CD4-positive, alpha-beta T cell (primary cell): ENCODE measurements around the gene PIKFYVE. TPM values are rescaled to one million over a fixed set of nuclear protein-coding genes. Genes with fewer than 3 reads are reported as not detected.
"Not testable (repeated sequence)": the region's sequence is repeated elsewhere in the genome, so short reads cannot be mapped to it uniquely, and the experiment has no call there.

ENCODE experiments used
- ATAC-seq: fragments of 200-7000 bp; cut with Tn5 transposase; one replicate; pipeline ENCODE4 v1.10.0; 2022; ENCODE audit warnings: mild to moderate bottlenecking; ENCODE audit not compliant: poor library complexity
- CTCF ChIA-PET: fragments of 350-600 bp; sonication (Branson Sonifier 250); formaldehyde crosslinking; loops from one replicate; lab custom pipeline; 2021; ENCODE audit warnings: antibody characterized with exemption, inconsistent platforms; lab: Charles Lee
- POLR2A ChIA-PET: fragments of 350-600 bp; sonication (Branson Sonifier 250); formaldehyde crosslinking; loops from one replicate; lab custom pipeline; 2021; ENCODE audit warnings: antibody characterized with exemption, inconsistent platforms; lab: Charles Lee
- DNase-seq, 14 experiments: peaks; one replicate each; pipeline ENCODE4 v3.0.0-alpha.2; 2013 to 2020; ENCODE audit warnings: mixed read lengths in 2 of 14
- H3K27ac ChIP-seq, 2 donors: one replicate each; pipeline versions ENCODE4 v1.5.1 to v1.7.0; 2013; ENCODE audit warnings: low read length in 2 of 2, low read depth in 1 of 2, mild to moderate bottlenecking in 1 of 2
- H3K27me3 ChIP-seq, 2 experiments: 1 replicate in 1 of 2; 2 replicates in 1 of 2; pipeline versions ENCODE4 v1.6.1 to v1.7.0; 2013; ENCODE audit warnings: low read length in 2 of 2, control low read depth in 1 of 2, mild to moderate bottlenecking in 1 of 2, moderate library complexity in 1 of 2; ENCODE audit not compliant: insufficient read depth in 2 of 2, control insufficient read depth in 1 of 2
- H3K36me3 ChIP-seq: one replicate; pipeline ENCODE4 v1.6.1; 2013; ENCODE audit warnings: low read length, control low read depth; ENCODE audit not compliant: insufficient read depth
- H3K4me1 ChIP-seq: one replicate; pipeline ENCODE4 v1.6.1; 2013; ENCODE audit warnings: low read length, control low read depth; ENCODE audit not compliant: insufficient read depth
- H3K4me3 ChIP-seq: one replicate; pipeline ENCODE4 v1.5.1; 2013; ENCODE audit warnings: mild to moderate bottlenecking, low read length, moderate library complexity
- H3K9me3 ChIP-seq, 2 experiments: 1 replicate in 1 of 2; 2 replicates in 1 of 2; pipeline versions ENCODE4 v1.6.1 to v1.7.0; 2013; ENCODE audit warnings: low read length in 2 of 2, mild to moderate bottlenecking in 2 of 2, control low read depth in 1 of 2, moderate library complexity in 1 of 2; ENCODE audit not compliant: control insufficient read depth in 1 of 2, insufficient read depth in 1 of 2
- H3K27ac Mint-ChIP-seq: one replicate; pipeline ENCODE4 v1.8.0; 2020; ENCODE audit warnings: mixed read lengths
- H3K27me3 Mint-ChIP-seq: one replicate; pipeline ENCODE4 v1.8.0; 2021; ENCODE audit warnings: mixed read lengths
- H3K36me3 Mint-ChIP-seq: one replicate; pipeline ENCODE4 v1.8.0; 2021; ENCODE audit warnings: low read depth, mixed read lengths
- H3K4me1 Mint-ChIP-seq: one replicate; pipeline ENCODE4 v1.8.0; 2021; ENCODE audit warnings: low read depth, mixed read lengths
- H3K4me3 Mint-ChIP-seq: one replicate; pipeline ENCODE4 v1.8.0; 2020; ENCODE audit warnings: mild to moderate bottlenecking, mixed read lengths
- H3K9me3 Mint-ChIP-seq: one replicate; pipeline ENCODE4 v1.8.0; 2020; ENCODE audit warnings: mixed read lengths
- intact Hi-C, 2 experiments: fragments of 100-400 bp; cut with DNase I in 1 of 2; cut with micrococcal nuclease in 1 of 2; formaldehyde crosslinking; loops; one replicate each; pipeline versions ENCODE4 v1.15.1 to v1.9.0; 2023 to 2025; cut with DNase I, micrococcal nuclease
- polyA plus RNA-seq, 2 donors: library from polyadenylated mRNA; unstranded; fragments of 120-200 nt; gene quantifications; one replicate each; pipeline ENCODE4 v1.2.1, GENCODE V29; 2013
- total RNA-seq, 174 experiments: library from RNA in 2 of 174; stranded (reverse) in 2 of 174; gene quantifications; one replicate each; pipeline ENCODE4 v1.2.3 and lab custom pipeline; 2021 to 2026
- TF ChIP-seq, protein P1 (sequence below): fragments of 200-600 bp; IDR thresholded peaks from one replicate; pipeline ENCODE4 v1.8.0; 2022; ENCODE audit warnings: antibody characterized with exemption, mild to moderate bottlenecking

The PIKFYVE gene, protein sequence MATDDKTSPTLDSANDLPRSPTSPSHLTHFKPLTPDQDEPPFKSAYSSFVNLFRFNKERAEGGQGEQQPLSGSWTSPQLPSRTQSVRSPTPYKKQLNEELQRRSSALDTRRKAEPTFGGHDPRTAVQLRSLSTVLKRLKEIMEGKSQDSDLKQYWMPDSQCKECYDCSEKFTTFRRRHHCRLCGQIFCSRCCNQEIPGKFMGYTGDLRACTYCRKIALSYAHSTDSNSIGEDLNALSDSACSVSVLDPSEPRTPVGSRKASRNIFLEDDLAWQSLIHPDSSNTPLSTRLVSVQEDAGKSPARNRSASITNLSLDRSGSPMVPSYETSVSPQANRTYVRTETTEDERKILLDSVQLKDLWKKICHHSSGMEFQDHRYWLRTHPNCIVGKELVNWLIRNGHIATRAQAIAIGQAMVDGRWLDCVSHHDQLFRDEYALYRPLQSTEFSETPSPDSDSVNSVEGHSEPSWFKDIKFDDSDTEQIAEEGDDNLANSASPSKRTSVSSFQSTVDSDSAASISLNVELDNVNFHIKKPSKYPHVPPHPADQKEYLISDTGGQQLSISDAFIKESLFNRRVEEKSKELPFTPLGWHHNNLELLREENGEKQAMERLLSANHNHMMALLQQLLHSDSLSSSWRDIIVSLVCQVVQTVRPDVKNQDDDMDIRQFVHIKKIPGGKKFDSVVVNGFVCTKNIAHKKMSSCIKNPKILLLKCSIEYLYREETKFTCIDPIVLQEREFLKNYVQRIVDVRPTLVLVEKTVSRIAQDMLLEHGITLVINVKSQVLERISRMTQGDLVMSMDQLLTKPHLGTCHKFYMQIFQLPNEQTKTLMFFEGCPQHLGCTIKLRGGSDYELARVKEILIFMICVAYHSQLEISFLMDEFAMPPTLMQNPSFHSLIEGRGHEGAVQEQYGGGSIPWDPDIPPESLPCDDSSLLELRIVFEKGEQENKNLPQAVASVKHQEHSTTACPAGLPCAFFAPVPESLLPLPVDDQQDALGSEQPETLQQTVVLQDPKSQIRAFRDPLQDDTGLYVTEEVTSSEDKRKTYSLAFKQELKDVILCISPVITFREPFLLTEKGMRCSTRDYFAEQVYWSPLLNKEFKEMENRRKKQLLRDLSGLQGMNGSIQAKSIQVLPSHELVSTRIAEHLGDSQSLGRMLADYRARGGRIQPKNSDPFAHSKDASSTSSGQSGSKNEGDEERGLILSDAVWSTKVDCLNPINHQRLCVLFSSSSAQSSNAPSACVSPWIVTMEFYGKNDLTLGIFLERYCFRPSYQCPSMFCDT (N-terminal part only)
- total RNA-seq, result 10 to 100 TPM; 29.3 to 29.9 TPM
- polyA plus RNA-seq (2013, experiment 1 of 2), result 26.6 TPM
- polyA plus RNA-seq (2013, experiment 2 of 2), result 30.6 TPM
- 58.0 to 260 (median 138) reads per million in 172 experiments for total RNA-seq (lab: John Stamatoyannopoulos, UW)

DNA sequence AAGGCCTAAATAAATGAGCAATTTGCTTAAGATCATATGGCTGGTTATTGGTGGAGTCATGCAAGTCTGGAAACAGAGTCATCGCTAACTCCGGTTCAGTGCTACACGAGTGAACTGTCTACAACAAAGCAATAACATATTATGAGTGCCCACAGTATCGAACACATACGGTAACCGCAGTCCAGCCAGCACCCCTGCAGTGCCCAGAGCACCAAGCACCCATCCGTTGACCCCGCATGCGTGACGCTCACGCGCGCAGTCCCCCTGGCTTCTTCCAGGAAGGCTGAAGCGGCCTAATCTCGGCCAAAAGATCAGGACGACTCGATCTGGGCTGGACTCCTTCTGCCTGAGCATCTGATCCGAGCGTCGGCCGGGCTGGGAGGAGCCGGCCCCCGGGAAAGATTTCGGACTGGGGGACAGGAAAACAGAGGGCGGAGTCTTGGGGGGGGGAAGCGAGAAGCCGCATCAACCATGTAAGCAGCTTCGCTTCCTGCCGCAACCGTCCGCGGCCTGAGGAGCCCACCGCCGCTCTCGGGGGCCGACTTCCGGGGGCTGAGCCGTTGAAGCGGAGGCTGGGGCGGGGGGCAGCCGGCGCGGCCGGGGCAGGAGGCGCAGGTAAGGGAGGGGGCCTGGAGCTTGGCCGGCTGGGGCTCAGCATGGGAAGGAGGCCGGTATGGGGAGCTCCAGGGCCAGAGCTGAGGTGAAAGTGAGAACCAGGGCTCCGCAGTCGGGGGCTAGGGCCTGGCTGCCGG, at the start of gene PIKFYVE:
Gene PIKFYVE, plus strand, starts transcription at position 455 of the 752 bp plus-strand sequence. CDS start 5,265 bp downstream, outside the sequence.
- Histone ChIP-seq H3K4me1 (peaks cover 23% of the 10 kb centered on the region), H3K9me3 (no peaks in the 10 kb centered on the region), H3K27me3 (no peaks in the 10 kb centered on the region), H3K4me3 (peak within 1 kb of the TSS; percentile 90), H3K27ac (peak within 1 kb of the TSS; percentile 54 to 83), H3K36me3 (no peaks in the 10 kb centered on the region)
- intact Hi-C loops, result loop anchor here (1.0 to 10.0 kb wide), 7 partner anchors 11 to 1991 kb away; partner anchors contain the start of genes METTL21A (in 2 of the 2), IDH1 (in 1 of the 2), KANSL1L (in 1 of the 2) and ZDBF2 (in 1 of the 2)
- ChIA-PET CTCF (interaction anchor here (8.8 kb wide), 1 partner anchor 13 kb away, joined by 57 read pairs; the partner anchor contains the start of gene IDH1), POLR2A (interaction anchor here (0.8 to 4.1 kb wide), 9 partner anchors 9 to 1123 kb away, joined by 3 to 51 read pairs (median 5); partner anchors contain the start of genes CCNYL1, IDH1, METTL21A and PLEKHM3)
- DNase-seq (peak; percentile 66 to 94 (median 83)), ATAC-seq (peak; percentile 74)
- TF ChIP-seq, protein P1, sequence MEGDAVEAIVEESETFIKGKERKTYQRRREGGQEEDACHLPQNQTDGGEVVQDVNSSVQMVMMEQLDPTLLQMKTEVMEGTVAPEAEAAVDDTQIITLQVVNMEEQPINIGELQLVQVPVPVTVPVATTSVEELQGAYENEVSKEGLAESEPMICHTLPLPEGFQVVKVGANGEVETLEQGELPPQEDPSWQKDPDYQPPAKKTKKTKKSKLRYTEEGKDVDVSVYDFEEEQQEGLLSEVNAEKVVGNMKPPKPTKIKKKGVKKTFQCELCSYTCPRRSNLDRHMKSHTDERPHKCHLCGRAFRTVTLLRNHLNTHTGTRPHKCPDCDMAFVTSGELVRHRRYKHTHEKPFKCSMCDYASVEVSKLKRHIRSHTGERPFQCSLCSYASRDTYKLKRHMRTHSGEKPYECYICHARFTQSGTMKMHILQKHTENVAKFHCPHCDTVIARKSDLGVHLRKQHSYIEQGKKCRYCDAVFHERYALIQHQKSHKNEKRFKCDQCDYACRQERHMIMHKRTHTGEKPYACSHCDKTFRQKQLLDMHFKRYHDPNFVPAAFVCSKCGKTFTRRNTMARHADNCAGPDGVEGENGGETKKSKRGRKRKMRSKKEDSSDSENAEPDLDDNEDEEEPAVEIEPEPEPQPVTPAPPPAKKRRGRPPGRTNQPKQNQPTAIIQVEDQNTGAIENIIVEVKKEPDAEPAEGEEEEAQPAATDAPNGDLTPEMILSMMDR, result no peak
- no peaks in the 10 kb centered on the region for H3K9me3 Mint-ChIP-seq
- H3K4me1 Mint-ChIP-seq, result peaks cover 55% of the 10 kb centered on the region
- H3K36me3 Mint-ChIP-seq, result peaks cover 32% of the 10 kb centered on the region
- peak within 1 kb of the TSS; percentile 96 for H3K27ac Mint-ChIP-seq
- H3K27me3 Mint-ChIP-seq, result no peaks in the 10 kb centered on the region
- H3K4me3 Mint-ChIP-seq, result peak within 1 kb of the TSS; percentile 96

DNA sequence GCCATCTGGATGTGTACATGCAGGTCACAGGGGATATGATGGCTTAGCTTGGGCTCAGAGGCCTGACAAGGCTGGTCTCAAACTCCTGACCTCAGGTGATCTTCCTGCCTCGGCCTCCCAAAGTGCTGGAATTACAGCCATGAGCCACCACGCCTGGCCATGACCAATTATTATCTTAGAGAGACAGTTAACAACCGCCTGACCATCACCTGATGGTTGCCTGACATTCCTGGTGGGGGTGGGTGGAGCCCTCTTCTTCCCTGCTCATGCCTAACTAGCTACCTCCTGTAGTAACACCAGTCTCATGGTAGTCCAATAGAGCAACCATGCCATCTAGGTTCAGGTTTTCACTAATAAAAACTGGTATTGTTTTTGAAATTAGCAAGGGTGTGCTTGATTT, 44.2 kb upstream of the PIKFYVE start:
- H3K36me3 ChIP-seq, DNase-seq, H3K9me3 Mint-ChIP-seq, H3K27ac ChIP-seq, H3K27ac Mint-ChIP-seq, H3K9me3 ChIP-seq, ATAC-seq, CTCF ChIA-PET, H3K4me3 ChIP-seq, H3K4me1 Mint-ChIP-seq, H3K4me3 Mint-ChIP-seq, H3K4me1 ChIP-seq, intact Hi-C loops, POLR2A ChIA-PET, H3K27me3 Mint-ChIP-seq, H3K27me3 ChIP-seq, H3K36me3 Mint-ChIP-seq: not testable (repeated sequence)

DNA sequence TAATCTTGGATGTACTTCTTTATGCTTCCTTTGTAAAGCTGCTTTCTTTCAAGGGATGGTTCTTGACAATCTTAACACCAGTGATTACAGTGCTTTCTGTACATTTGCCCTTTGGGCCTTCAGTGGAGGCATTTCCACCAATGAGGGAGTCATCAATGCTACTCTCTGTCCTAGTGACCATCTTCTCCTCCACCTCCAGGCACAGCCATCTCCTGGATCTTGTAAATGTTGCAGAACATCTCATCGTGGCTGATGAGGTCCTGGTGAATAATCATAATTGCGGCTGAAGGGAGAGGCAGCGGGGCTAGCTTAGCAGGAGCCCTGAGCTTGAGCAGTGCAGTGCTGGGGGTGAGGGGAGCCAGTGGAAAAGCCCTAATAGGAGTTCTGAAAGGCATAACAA, 43.7 kb upstream of the PIKFYVE start:
- H3K27me3 Mint-ChIP-seq, result no peaks in the 10 kb centered on the region

More for the DNA sequence above, 43.7 kb upstream of the PIKFYVE start:
- ATAC-seq, result no peak
- no peak overlapping the region for H3K27ac ChIP-seq
- H3K4me1 ChIP-seq, result no peaks in the 10 kb centered on the region
- H3K4me3 Mint-ChIP-seq, result no peak overlapping the region
- no peaks in the 10 kb centered on the region for H3K27me3 ChIP-seq
- TF ChIP-seq, protein P1, result no peak
- no peaks in the 10 kb centered on the region for H3K4me1 Mint-ChIP-seq
- H3K27ac Mint-ChIP-seq, result no peak overlapping the region
- H3K4me3 ChIP-seq, result no peak overlapping the region
- POLR2A ChIA-PET, result no interaction called here
- CTCF ChIA-PET, result no interaction called here
- intact Hi-C loops, result no loop called here
- H3K9me3 Mint-ChIP-seq, result no peaks in the 10 kb centered on the region
- peaks cover 0 to under 1% of the 10 kb centered on the region in 2 experiments for H3K9me3 ChIP-seq
- no peaks in the 10 kb centered on the region for H3K36me3 ChIP-seq
- H3K36me3 Mint-ChIP-seq, result no peaks in the 10 kb centered on the region
- no peak for DNase-seq
